GM12878 (cell line): ENCODE measurements around the gene ZMYND10. TPM values are rescaled to one million over a fixed set of nuclear protein-coding genes. Genes with fewer than 3 reads are reported as not detected.

ENCODE experiments used
- ATAC-seq: fragments of 200-7000 bp; cut with Tn5 transposase; 3 replicates; pipeline ENCODE4 v1.9.1; 2020; ENCODE audit warnings: mild to moderate bottlenecking, moderate library complexity
- BruUV-seq: library from RNA; stranded (reverse); fragments of 400-500 nt; replicated peaks from 2 replicates; lab custom pipeline; 2021; lab: Mats Ljungman, UMichigan
- CTCF ChIA-PET: fragments of 300-600 bp; sonication (Branson Sonifier 250); formaldehyde crosslinking; extraction: SDS; loops from one replicate; lab custom pipeline; 2021; ENCODE audit warnings: inconsistent platforms; lab: Yijun Ruan, JAX
- POLR2A ChIA-PET: fragments of 350-600 bp; formaldehyde crosslinking; extraction: SDS; loops from one replicate; lab custom pipeline; 2021; ENCODE audit warnings: inconsistent platforms; lab: Charles Lee
- RAD21 ChIA-PET: fragments of 300-600 bp; sonication (Branson Sonifier 250); formaldehyde crosslinking; loops from one replicate; lab custom pipeline; 2023; ENCODE audit warnings: antibody characterized with exemption; ENCODE audit not compliant: unreplicated experiment; lab: Charles Lee
- SMC1A ChIA-PET: fragments of 300-600 bp; sonication (Branson Sonifier 250); formaldehyde crosslinking; loops from one replicate; lab custom pipeline; 2023; ENCODE audit not compliant: unreplicated experiment, uncharacterized antibody; lab: Charles Lee
- DNase-seq: peaks from one replicate; pipeline ENCODE4 v3.0.0-alpha.2; 2011; ENCODE audit warnings: low read depth, low spot score
- FAIRE-seq: peaks from 3 replicates; lab custom pipeline; 2011; peaks lifted over from hg19 to GRCh38; lab: Jason Lieb, UNC
- H2AFZ ChIP-seq: 2 replicates; pipeline ENCODE4 v1.6.0; 2011; ENCODE audit warnings: low read depth, low read length, control low read depth; ENCODE audit not compliant: control insufficient read depth
- H3K27ac ChIP-seq: 2 replicates; pipeline ENCODE4 v1.5.1; 2011; ENCODE audit warnings: control low read depth; ENCODE audit not compliant: control insufficient read depth, insufficient read depth
- H3K27me3 ChIP-seq, 2 experiments: replicated peaks in 1 of 2; 2 replicates each; pipeline versions ENCODE4 v1.6.0 to v1.6.1; 2011; ENCODE audit warnings: low read length in 1 of 2; ENCODE audit not compliant: control insufficient read depth in 2 of 2, insufficient read depth in 2 of 2
- H3K36me3 ChIP-seq, 2 experiments: 2 replicates each; pipeline ENCODE4 v1.5.1; 2011; ENCODE audit warnings: low read length in 1 of 2; ENCODE audit not compliant: control insufficient read depth in 2 of 2, insufficient read depth in 2 of 2
- H3K4me1 ChIP-seq: 2 replicates; pipeline ENCODE4 v1.6.1; 2011; ENCODE audit warnings: mild to moderate bottlenecking, low read length, moderate library complexity, mixed read lengths; ENCODE audit not compliant: control insufficient read depth, insufficient read depth
- H3K4me2 ChIP-seq: 2 replicates; pipeline ENCODE4 v1.6.0; 2011; ENCODE audit warnings: control low read depth; ENCODE audit not compliant: control insufficient read depth, insufficient read depth
- H3K4me3 ChIP-seq: fragments of 200-600 bp; sonication (generic); 2 replicates; pipeline ENCODE4 v1.5.1; 2016
- H3K79me2 ChIP-seq: 2 replicates; pipeline ENCODE4 v1.6.0; 2011; ENCODE audit warnings: low read length; ENCODE audit not compliant: control insufficient read depth, insufficient read depth
- H3K9ac ChIP-seq: 2 replicates; pipeline ENCODE4 v1.8.0; 2011; ENCODE audit warnings: low read length, control low read depth, mixed read lengths; ENCODE audit not compliant: control insufficient read depth, insufficient read depth
- H3K9me3 ChIP-seq: replicated peaks from 3 replicates; pipeline ENCODE4 v1.5.1; 2011; ENCODE audit warnings: mild to moderate bottlenecking, low read length; ENCODE audit not compliant: control insufficient read depth, insufficient read depth
- H4K20me1 ChIP-seq: 2 replicates; pipeline ENCODE4 v1.6.0; 2011; ENCODE audit not compliant: control insufficient read depth, insufficient read depth
- RBBP5 ChIP-seq: fragments of 200-600 bp; sonication (generic); conservative IDR thresholded peaks from 2 replicates; pipeline ENCODE4 v1.6.1; 2016
- WGBS: methylation state at CpG from one replicate; pipeline ENCODE4 v1.1.6; 2016; ENCODE audit warnings: low lambda C conversion rate; ENCODE audit not compliant: insufficient replicate concordance, insufficient coverage; ENCODE audit errors: missing lambda C conversion rate; 5-methylcytosine and 5-hydroxymethylcytosine counted together
- in situ Hi-C: fragments of 300-500 bp; cut with MboI; formaldehyde crosslinking; loops from 9 replicates; pipeline ENCODE4 v1.14.3; 2018; ENCODE audit warnings: mixed read lengths
- intact Hi-C: fragments of 100-400 bp; cut with micrococcal nuclease; formaldehyde crosslinking; loops from one replicate; pipeline ENCODE4 v1.14.2; 2022; ENCODE audit not compliant: unreplicated experiment
- polyA plus RNA-seq, 11 experiments: library from polyadenylated mRNA; depleted of rRNA in 4 of 11; unstranded in 6 of 11; stranded (reverse) in 5 of 11; fragments of >200 nt; fragmentation: Nextera tagmentation in 4 of 11; fragmentation: Illumina TruSeq in 1 of 11; extraction: Ambion mirVana in 4 of 11; extraction: Trizol in 1 of 11; gene quantifications; 1 replicate in 1 of 11; 2 replicates in 10 of 11; pipeline versions ENCODE4 v1.2.1 to v1.2.3, GENCODE V29; 2011 to 2016; ENCODE audit warnings: inconsistent platforms in 2 of 11, missing spikeins in 2 of 11, low read depth in 1 of 11
- total RNA-seq, 4 experiments: library from RNA; depleted of rRNA in 3 of 4; stranded (reverse); fragments of >200 nt in 3 of 4; fragmentation: Illumina TruSeq in 1 of 4; extraction: Trizol in 1 of 4; gene quantifications; 2 replicates each; pipeline versions ENCODE4 v1.2.1 to v1.2.3, GENCODE V29; 2013 to 2021
- TF ChIP-seq, protein P1 (sequence below): fragments of 450-650 bp; IDR thresholded peaks from 2 replicates; pipeline ENCODE4 v1.6.1; 2017; ENCODE audit warnings: mild to moderate bottlenecking, moderate library complexity
- TF ChIP-seq, protein P2 (sequence below): fragments of 450-650 bp; IDR thresholded peaks from 2 replicates; pipeline ENCODE4 v1.6.1; 2014; ENCODE audit warnings: mild to moderate bottlenecking
- TF ChIP-seq, protein P3 (sequence below): IDR thresholded peaks from 2 replicates; pipeline ENCODE4 v1.6.1; 2012; ENCODE audit warnings: low read depth, low read length, improper control_type of control experiment

Gene ZMYND10
- total and polyA plus RNA-seq, 10 of the 15 experiments (the other 5 are each of a cell fraction or from before 2014, with no cell fraction given): 0.11 to 1.0 (median 0.37) TPM

DNA sequence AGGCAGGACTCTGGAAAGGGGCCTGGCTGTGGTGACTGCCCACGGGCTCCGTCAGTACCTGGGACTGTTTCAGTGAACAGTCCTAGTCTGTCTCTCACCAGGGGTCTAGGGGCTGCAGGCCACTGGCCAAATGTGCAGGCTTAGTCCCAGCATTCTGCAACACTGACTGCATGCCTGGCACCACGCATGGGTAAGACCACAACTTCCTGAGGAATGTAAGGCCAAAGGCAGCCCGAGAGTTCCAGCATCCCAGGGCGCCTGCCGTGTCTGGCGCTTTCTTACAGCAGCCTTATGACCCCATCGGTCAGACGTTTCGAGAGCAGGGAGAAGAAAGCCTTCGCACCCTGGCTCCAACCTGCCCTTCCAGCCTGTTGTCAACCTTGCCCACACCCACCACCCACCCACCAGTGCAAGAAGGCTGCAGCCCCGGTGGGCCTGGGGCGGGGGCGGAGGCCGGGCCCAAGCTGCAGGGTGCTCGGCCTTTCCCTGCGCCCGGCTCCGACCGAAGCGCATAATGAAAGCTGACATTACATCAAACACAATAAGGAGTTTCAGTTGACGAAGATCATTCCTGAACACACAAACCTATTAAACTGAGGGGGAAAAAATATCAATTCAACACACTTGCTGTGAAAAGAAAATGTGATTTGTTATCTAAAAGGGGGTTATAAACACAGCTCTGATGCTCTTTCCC, 43.3 kb upstream of the ZMYND10 start:
- ChIA-PET RAD21 (no interaction called here), SMC1A (no interaction called here), POLR2A (no interaction called here), CTCF (no interaction called here)
- FAIRE-seq (no peak), DNase-seq (no peak), ATAC-seq (no peak)
- no peaks in the 10 kb centered on the region for H4K20me1 ChIP-seq
- in situ Hi-C loops: no loop called here
- H3K4me2 ChIP-seq: no peak overlapping the region
- no peaks in the 10 kb centered on the region for H3K9me3 ChIP-seq
- H3K79me2 ChIP-seq: no peaks in the 10 kb centered on the region
- no peak overlapping the region for H3K27ac ChIP-seq
- H3K36me3 ChIP-seq: no peaks in the 10 kb centered on the region
- WGBS: 36% methylated on average over 21 of the region's 22 CpGs
- H3K27me3 ChIP-seq: peaks cover 0 to 3% of the 10 kb centered on the region in 2 experiments; a peak in 3 of 4 replicates
- no peak overlapping the region for H3K4me3 ChIP-seq
- no peak overlapping the region for H3K9ac ChIP-seq
- no peaks in the 10 kb centered on the region for H3K4me1 ChIP-seq
- BruUV-seq: no TSS peak
- no peak overlapping the region for H2AFZ ChIP-seq
- intact Hi-C loops: no loop called here
- TF ChIP-seq, protein P1, sequence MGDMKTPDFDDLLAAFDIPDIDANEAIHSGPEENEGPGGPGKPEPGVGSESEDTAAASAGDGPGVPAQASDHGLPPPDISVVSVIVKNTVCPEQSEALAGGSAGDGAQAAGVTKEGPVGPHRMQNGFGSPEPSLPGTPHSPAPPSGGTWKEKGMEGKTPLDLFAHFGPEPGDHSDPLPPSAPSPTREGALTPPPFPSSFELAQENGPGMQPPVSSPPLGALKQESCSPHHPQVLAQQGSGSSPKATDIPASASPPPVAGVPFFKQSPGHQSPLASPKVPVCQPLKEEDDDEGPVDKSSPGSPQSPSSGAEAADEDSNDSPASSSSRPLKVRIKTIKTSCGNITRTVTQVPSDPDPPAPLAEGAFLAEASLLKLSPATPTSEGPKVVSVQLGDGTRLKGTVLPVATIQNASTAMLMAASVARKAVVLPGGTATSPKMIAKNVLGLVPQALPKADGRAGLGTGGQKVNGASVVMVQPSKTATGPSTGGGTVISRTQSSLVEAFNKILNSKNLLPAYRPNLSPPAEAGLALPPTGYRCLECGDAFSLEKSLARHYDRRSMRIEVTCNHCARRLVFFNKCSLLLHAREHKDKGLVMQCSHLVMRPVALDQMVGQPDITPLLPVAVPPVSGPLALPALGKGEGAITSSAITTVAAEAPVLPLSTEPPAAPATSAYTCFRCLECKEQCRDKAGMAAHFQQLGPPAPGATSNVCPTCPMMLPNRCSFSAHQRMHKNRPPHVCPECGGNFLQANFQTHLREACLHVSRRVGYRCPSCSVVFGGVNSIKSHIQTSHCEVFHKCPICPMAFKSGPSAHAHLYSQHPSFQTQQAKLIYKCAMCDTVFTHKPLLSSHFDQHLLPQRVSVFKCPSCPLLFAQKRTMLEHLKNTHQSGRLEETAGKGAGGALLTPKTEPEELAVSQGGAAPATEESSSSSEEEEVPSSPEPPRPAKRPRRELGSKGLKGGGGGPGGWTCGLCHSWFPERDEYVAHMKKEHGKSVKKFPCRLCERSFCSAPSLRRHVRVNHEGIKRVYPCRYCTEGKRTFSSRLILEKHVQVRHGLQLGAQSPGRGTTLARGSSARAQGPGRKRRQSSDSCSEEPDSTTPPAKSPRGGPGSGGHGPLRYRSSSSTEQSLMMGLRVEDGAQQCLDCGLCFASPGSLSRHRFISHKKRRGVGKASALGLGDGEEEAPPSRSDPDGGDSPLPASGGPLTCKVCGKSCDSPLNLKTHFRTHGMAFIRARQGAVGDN: no peak
- TF ChIP-seq, protein P2, sequence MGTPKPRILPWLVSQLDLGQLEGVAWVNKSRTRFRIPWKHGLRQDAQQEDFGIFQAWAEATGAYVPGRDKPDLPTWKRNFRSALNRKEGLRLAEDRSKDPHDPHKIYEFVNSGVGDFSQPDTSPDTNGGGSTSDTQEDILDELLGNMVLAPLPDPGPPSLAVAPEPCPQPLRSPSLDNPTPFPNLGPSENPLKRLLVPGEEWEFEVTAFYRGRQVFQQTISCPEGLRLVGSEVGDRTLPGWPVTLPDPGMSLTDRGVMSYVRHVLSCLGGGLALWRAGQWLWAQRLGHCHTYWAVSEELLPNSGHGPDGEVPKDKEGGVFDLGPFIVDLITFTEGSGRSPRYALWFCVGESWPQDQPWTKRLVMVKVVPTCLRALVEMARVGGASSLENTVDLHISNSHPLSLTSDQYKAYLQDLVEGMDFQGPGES: no peak
- no peak for TF ChIP-seq RBBP5
- TF ChIP-seq, protein P3, sequence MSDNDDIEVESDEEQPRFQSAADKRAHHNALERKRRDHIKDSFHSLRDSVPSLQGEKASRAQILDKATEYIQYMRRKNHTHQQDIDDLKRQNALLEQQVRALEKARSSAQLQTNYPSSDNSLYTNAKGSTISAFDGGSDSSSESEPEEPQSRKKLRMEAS: no peak
